NT2/D1 (cell line): ENCODE data around the gene DNM3.

Experiments used
- SUZ12 ChIP-seq: IDR thresholded peaks from 2 replicates; pipeline ENCODE4 v1.6.1; 2011; ENCODE audit not compliant: insufficient read length, insufficient read depth; ENCODE audit errors: extremely low read depth
- YY1 ChIP-seq: IDR thresholded peaks from 2 replicates; pipeline ENCODE4 v1.6.1; 2011; ENCODE audit not compliant: insufficient read length, insufficient read depth
- ZNF274 ChIP-seq: IDR thresholded peaks from 2 replicates; pipeline ENCODE4 v1.6.1; 2011; ENCODE audit warnings: mild to moderate bottlenecking, low read depth, low read length

DNA sequence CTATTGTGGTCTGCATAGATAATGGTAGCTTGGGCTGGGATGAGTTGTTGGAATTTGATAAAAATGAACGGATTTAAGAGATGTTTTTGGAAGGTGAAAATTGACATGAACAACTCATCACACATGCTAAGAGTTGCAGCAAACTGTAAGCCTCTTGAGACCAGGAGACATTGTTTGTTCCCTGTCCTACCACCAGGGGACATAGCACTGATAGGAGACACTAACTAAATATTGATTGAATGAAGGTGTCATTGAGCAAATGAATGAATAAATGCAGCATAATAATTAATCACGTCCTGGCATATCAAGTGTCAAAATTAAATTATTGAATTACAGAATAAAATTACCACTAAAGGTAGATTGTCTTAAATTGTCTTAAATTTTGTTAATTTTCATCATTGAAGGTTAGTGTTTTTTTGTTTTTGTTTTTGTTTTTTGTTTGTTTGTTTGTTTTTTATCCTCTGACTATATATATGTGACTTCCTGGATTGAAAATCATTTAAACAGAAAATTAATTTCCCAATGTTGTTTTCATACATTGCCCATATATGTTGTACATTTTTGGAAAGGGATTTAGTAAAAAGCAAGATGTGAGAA, 293.9 kb downstream of the DNM3 start:
- TF ChIP-seq YY1 (no peak), ZNF274 (no peak), SUZ12 (no peak)
